ENCODE results near the gene CELF2.

DNA sequence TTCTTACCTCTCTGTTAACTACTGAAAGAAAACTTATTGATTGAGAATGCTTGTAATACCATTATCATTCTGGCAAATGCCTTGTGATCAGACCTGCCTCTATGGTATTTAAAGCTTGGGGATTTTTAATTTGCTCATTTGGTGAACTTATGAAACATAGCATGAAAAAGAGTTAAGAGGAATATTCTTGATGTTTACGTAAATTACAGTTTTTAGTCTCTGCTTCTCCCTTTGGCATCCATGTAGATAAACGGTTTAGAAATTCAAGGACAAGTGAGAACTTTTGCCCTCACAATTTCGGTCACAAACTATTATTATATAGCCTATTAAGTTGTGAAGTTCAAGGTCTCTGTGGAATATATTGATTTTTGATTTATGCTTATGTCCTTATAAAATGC lies 11.2 kb upstream of the CELF2 start:
- TF ChIP-seq, protein P1, sequence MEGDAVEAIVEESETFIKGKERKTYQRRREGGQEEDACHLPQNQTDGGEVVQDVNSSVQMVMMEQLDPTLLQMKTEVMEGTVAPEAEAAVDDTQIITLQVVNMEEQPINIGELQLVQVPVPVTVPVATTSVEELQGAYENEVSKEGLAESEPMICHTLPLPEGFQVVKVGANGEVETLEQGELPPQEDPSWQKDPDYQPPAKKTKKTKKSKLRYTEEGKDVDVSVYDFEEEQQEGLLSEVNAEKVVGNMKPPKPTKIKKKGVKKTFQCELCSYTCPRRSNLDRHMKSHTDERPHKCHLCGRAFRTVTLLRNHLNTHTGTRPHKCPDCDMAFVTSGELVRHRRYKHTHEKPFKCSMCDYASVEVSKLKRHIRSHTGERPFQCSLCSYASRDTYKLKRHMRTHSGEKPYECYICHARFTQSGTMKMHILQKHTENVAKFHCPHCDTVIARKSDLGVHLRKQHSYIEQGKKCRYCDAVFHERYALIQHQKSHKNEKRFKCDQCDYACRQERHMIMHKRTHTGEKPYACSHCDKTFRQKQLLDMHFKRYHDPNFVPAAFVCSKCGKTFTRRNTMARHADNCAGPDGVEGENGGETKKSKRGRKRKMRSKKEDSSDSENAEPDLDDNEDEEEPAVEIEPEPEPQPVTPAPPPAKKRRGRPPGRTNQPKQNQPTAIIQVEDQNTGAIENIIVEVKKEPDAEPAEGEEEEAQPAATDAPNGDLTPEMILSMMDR (IDR thresholded peaks at IDR 0.05) = no peak
- TF ChIP-seq POLR2AphosphoS5 (IDR thresholded peaks at IDR 0.05) = no peak
